ENCODE data around the gene SHH.
"Not testable (repeated sequence)": the region's sequence is repeated elsewhere in the genome, so short reads cannot be mapped to it uniquely, and the experiment has no call there.

Gene SHH

DNA sequence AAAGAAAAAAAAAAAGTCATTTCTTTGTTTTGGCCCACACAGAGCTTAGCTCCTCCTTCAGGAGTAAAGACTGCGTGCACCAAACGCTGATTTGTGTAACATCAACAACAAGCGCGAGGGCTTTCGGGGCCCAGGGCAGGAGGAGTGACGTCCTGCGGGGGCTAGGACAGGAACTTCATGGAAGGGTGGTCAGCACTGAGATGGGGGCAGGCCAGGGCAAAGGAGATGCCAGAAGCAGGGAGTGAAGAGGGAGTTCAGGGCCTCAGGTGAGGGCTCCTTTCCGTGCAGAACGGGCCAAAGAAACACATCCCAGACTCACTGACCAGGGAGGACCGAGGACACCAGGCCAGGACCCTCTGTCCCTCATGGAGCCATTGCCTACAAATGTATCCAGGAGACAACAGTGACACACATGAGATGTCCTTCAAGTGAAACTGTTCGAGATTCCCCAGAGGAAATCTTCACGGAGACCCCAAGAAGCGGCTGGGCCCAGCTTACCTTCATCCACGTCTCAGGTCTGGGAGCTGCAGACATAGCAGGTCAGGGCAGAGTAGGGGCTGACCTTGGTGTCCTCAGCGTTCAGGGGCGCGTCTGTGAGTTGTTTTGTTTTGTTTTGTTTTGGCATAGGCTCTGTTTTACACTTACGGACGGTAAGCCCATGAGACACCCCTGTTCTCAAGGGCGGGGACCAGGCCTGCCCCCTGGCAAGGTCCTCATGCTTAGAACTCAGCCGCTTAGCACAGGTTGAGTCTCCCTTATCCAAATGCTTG lies 30.4 kb upstream of the SHH start:
- no peak for DNase-seq

DNA sequence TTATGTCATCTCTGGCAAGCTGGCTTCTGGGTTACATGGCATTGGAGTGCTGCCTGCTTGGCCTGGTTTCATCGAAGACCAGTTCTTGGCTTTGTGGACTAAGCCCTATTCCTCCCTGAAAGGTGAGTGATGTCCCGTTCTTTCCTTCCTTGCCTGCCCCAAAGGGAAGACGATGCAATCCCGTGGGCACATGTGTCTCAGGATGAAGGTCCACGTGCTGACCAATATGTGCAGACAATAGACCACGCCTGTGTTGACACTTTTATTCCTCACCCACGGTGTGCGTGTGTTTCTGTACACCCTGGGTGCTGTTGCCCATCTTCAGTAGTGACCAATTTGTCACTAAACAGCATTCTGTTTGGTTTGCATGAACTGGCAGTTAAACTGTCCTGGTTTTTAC lies 28.6 kb upstream of the SHH start:
- no peak for DNase-seq

DNA sequence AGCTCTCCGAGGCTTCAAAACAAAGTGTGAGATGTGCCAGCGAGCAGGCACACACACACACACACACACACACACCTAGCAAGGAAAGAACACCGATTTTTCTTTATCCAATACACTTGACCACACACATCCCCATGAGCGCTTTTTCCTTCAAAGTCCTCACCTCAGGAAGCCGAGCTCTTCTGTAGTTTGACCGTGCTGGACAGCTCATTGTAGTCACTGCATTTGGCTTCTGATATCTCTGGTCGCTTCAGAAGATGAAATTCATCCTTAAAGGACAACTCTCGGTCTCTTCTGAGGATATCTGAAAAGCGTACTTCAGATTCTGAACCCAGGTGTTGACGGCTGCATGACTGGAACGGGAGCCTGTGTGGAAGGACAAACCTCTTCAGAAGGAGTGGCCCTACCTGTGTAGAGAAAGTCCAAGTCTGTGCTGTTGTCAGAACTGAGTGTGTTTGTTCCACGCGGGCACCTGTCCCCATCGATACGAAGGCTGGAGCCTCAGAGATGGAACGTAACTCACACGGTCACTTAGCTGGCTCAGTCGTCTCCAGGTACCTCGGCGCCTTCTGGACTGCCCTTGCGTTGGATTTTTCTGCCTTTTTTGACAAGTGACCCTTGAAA lies 28.1 kb upstream of the SHH start:
- no peak for DNase-seq

DNA sequence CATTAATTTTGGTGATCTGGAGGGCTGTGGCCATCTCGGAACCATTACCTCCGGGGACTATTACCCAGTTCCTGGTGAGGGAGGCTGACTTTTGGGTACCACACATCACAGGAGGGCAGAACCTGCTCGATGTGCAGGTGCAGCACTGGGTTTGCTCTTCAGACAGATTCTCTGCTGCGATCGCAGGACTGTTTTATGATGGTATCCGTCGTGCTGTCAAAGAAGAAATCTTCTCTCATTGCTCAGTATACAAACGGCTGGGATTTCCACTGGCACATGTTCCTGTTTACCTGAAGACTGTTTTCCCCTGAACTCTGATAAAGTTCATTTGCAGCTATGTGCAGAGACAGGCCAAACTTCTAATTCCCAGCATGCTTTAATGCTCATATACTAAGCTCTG lies 27.2 kb upstream of the SHH start:
- DNase-seq: no peak

DNA sequence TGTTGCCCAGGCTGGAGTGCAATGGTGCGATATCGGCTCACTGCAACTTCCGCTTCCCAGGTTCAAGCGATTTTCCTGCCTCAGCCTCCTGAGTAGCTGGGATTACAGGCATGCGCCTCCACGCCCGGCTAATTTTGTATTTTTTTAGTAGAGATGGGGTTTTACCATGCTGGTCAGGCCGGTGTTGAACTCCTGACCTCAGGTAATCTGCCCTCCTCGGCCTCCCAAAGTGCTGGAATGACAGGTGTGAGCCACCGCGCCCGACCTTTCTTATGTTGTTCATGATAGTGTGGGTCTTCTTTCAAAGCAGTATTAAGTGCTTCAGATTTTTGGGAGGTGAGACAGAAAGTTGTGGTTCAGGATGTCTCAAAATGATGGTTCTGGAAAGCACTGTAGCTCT lies 26.0 kb upstream of the SHH start:
- not testable (repeated sequence) for DNase-seq

DNA sequence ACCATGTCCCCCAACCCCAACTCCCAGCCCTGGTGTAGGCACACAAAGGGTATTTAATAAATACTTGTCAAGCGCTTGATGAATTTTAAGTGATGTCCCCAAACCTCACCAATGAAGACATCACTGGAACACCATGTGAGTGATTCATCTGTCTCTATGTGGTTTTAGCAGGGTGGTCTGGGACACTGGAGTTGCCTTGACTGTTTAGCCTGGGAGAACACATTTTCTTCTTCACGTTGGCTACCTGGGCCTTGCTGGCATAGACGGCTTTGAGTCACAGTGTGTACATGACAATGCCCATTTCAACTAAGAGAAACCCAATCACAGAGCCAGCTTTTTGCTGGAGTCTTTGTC lies 24.8 kb upstream of the SHH start:
- no peak for DNase-seq

DNA sequence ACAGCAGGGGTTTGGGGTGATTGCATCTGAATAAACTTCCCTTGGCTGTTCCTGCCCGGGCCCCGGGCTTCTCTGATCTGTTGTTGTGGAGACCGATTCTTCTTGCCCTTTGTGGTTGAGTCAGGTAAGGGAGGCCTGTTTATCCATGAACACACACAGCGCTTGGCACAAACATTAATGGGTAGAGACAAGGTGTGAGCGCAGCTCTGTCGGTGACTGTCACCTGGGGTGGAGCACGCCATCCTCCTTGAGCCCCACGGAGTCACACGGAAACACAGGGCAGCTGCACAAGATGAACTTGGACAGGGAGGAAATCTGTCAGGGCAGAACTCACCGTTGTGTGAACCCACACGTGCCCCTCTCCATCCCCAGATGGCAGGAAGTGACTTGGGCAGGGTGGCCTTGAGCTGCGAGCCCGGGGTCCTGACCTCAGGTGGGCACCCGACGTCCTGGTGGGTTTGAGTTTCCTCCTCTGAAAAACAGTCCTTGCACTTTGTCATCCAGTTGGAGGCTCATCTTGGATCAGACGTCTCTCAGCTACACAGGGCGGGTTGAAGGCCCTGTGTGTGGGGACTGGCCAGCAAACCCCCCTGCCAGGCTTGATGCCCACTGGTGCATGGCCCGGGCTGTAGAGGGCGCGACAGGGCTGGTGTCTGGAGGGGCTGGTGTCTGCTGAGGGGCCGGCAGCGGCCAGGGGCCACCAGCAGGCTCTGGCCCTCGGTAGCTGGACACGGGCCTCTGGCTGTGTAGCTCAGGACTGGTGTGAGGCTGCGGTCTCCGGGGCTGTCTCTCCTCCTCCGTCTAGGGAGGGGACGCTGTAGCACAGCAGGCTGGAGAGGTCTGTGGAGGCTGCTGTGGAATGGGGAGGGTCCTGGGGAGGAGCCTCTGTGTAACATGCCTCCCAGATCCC lies 24.2 kb upstream of the SHH start:
- no peak for DNase-seq

DNA sequence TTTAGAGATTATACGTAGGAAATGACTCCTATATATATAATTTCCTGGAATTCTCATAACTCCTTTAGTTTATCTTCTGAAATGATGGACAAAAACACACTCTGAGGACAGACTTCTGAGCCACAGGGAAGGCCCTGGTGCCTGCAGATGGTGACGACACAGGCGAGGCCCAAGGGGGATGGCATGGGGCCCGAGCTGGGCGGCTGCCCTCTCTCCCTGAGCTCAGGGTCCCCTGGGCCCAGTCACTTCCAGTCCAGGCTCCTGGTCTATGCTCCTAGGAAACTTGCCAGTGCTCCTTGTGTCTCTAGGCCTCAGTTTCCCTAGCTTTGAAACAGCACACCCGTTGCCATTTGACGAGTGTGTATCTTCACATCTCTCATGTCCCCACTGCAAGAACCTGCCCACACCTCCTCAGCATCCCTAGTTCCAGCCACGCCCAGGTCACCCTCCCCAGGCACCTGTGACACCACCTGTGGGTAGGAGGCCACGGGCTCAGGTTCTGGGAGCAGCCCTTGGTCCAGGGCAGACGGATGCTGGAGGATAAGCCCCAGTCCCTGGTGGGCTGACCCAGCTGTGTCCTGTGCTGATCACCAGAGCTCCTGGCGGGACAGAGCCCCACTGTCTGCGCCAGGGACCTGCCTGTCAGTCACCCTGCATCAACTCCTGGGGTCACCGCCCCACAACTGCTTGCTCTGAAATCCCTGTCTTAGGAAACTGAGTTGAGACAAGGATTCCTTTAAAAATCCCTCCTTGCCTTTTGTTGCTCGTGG lies 23.4 kb upstream of the SHH start:
- DNase-seq: no peak

DNA sequence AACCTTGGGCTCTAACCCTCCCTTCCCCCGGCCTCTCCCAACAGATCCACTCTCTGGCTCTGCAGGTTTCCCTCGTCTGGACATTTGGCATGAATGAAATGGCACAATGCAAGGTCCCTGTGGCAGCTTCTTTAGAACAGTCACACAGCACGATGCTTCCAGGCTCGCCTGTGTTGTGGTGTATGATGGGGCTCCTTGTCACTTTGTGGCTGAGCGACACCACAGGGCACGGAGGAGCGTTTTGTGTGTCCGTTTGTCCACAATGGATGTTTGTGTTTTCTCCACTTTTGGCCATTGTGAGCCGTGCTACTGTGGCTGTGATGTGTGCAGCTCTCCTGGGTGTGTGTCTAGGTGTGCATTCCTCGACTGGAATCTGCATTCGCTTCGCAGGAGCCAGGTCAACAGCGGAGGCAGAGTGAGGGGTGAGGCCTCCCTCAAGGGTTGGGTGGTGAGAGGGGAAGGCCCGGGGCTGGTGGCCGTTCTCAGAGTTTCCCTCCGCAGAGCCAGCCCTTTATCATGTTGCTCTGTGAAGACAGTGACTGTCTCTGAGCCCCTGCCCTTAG lies 22.3 kb upstream of the SHH start:
- no peak for DNase-seq

DNA sequence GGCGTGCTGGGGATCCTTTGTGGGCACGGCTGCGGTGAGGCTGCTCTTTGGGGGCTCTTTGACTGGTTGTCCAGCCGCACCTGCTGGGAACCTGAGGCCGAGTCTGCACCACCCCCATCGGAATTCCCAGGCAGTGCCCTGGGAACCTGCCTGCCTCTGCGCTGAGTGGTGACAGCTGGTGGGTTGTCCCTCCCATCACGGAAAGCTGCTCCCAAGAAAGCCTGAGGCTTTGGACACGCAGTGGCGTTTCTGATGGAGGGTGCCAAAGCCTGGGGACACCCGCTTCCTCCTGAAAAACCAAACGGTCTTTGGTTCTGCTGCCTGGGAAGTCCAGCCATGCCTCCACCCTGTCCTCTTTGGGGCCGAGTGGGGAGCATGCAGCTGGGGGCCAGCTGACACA lies 21.4 kb upstream of the SHH start:
- DNase-seq: no peak

DNA sequence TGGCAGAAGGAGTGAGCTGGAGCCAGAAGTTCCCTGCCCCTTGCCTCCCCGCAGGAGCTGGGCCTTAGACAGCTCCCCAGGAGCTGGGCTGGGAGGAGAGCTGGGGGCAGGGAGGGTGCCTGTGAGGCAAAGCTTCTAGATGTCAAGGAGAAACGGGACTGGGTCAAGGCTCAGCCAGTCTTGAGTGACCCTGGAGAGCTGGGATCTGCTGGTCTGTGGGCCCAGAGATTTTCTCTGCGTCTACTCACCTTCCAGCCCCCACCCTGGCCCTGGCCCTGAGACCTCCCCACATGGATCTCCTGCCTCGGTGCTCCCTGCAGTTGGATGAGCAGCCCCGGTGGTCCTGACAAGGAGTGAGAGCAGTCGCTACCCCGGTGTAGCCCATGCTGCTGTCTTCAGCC lies 20.3 kb upstream of the SHH start:
- DNase-seq: no peak

DNA sequence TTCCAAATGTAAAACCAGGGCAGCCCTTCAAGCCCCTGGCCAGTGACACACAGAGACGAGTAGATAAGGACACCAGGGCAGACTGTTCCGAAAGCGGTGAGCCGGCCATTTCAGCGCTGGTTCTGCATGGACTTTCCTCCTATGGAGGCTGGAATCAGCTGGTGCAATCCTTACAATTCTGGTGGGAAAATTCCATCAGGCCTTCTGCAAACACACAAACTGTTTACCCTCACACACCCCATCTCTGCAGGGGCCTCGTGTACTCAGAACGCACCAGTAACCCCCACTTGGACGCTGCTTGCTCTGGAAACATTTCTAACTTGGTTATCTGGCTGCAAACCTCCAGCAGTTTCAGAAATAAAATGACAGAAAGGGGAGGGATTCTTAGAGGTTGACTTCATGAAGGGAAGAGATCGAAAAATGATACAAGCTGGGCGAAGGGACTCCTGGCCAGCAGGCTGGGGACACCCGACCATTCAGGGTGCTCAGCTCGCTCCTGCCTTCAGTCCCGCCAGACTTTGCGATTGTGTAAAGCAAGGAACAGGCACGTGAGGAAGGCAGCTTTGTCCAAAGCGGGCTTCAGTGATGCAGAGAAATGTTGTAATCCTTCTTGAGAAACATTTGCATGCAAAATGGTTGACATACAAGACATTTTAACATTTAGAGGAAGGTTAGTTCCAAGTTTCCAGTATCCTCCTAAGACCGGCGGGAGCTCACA lies 19.7 kb upstream of the SHH start:
- no peak for DNase-seq

DNA sequence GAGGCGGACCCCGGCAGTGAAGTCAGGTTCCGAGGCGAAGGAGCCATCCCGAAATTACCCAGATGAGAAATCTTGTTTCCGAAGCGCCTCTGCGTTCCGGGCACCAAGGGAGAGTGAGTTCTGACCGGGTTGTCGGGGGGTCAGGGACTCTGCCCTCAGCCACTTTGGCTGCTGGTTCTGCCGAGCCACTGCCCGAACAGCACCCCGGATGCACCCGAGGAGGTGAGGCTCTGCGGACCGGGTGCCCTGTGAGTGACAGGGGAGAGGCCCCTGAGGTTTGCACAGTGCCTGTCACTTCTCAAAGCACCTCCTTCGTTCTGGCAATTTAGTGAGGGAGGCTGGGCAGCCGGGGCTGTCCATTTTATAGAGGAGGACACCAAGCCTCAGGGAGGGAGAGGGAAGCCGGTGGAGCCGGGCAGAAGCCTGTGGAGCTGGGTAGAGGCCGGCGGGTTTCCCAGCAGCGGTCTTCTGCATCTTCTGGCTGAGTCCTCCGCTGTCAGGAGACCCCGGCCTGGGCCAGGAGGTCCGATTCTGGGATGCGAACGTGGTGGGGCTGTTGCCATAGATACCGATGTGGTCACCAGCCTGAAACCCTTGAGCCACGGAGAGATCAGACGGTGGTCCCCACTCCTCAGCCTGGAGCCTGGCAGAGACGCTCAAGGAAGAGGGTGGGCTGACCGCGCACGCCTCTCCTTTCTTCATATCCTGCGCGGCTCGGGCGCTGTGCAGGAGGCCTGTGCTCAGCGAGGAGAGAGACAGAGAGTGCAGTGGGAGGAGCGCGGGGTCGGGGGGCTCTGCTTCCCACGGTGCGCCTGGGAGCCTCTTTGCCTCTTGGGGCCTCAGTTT lies 18.9 kb upstream of the SHH start:
- no peak for DNase-seq

DNA sequence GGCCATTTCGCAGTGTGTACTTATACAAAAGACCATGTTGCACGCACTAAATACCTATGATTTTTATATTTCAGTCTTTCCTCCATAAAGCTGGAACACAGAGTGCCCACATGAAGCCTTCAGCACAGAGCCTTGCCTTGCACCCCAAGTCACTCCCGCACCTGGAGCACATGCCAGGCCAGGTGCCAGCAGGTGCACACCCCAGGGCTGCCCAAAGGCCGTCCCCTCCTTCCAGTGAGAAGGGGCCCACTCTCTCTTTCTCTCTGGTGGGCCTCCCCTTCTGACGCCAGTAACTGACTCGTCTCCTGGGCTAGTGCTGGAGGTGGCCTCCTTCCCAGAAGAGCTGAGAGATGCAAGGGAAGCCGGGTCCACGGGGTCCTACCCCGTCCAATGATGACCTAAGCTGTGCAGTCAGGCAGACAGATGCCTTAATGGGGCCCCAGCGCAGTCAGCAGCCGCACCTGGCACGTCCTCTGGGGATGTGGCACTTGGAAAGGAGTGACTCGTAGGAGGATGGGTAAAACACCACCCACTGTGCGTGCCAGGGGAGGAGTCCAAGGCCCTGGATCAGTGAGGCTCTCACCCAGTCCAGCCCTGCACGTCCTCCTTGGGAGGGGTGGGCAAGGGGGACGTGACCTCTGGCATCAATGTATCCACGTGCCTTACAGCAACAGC lies 17.7 kb upstream of the SHH start:
- no peak for DNase-seq

DNA sequence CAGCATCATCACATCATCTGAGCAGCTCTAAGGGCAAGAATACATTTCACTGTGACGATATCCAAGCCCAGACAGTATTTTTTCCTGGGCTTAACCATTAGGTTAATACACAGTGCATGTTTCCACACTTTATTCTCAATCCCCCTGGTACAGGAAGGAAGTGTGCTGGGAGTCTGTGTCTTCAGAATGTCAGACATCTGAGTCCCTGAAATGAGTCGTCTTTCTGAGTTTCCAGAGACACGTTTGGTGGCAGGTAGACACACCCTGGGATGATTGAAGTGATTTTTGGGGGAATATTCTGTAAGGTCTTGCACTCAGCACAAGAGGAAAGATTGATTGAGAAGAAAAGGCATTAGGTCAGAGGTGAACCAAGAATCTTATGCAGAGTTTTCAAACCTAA lies 13.1 kb upstream of the SHH start:
- DNase-seq: no peak

DNA sequence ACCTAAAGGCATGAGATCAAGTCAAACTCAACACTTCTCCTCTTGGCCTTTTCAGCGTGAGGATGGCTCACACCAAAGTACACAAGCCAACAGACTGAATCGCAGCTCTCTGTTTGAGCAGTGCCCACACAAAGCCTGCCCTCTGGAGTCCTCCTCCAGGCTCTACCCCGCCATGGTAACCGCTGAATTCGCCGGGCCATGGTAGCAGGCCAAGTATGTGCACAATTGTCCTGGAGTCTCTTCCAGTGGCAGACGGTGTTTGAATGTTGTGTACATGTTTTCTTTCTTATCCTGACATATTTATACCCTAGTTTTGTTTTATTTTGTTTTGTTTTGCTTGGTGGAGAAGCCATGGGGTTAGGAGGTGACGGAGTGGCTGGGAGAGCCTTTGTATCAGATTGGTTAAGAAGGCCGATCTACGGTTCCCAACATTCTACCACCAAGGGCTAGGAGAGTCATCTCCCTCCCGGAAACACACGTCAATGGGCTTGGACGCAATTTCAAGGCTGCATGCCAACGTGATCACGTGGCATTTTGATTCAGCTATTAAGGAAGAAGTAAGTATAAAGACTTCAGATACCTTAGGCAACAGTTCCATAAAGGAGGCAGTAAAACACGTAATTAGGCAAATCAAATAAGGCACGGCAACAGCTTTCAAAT lies 12.1 kb upstream of the SHH start:
- no peak for DNase-seq

DNA sequence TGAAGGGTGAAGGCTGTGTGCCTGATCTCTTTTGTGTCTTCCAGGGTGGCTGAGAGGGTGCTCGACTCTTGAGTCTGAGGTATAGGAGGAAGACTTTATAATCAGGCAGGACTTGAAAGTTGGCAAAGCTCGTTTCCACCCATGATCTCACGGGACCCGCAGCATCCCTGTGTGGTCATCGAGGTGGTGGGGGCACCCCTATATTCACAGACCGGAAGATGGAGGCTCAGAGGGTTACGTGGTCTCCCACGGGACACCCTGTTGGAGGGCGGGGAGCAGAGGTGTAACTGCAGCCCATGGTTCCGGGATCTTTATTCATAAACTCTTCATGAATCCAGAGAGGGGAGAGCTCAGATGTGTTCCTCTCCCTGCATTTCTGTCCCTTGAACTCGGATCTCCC lies 9.6 kb upstream of the SHH start:
- DNase-seq: no peak

DNA sequence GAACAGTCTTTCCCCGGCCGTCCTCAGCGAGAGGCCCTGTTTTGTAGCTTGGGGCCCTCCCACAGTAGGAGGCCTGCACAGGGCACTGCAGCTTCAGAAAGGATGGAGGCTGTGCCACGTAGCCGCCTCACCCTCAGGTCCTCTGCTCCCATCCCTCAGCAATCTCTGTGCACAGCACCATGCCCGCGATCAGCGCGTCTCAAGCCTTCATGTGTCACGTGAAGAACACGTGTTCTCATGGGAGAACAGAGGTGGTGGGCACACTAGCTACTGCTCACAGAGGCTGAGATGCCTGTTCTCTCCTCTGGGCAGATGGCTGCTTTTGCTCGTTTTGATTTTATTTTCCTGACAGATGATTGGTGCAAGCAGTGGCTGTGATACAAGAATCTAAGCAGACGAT lies 8.5 kb upstream of the SHH start:
- DNase-seq: no peak

DNA sequence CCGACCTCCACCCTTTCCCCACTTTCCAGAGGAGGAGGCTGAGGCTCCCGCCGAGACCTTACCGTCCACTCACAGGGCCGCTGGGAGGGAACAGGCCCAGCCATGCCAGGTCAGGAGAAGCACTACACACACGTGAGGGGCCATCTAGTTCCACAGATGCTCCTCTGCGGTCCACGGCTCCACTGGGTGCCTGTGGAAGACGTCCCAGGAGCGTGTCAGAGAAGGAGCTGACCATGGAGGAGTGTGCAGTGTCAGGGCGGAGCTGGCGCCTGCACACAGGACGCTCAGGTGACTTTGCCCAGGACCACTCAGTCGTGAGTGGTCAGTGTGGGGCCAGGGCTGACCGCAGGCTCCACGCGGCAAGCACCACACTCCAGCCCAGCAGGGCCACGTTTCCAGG lies 8.0 kb upstream of the SHH start:
- no peak for DNase-seq

DNA sequence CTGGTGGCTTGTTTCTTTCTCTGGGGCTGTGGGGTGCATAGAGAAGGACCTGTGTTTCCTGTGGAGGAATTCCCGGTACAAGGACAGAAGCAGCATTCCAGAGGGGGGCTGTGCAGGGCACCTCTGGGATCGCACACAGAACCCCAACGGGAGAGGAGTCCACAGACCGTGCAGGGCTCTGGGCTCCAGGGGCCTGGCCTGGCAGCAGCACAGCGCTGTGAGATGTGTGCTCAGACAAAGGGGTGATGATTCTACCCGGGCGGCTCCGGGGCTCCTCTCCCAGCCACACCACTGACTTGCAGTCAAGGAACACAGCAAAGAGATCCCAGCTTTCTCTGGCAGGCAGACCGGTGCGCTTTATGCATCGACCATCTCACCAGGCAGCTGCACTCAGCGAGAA lies 6.9 kb upstream of the SHH start:
- DNase-seq: no peak
